GM12872 (cell line): ENCODE measurements around the gene EPDR1.

Experiments used
- TF ChIP-seq, protein P1 (sequence below): IDR thresholded peaks from 3 replicates; pipeline ENCODE4 v1.5.1; 2011; ENCODE audit warnings: low read depth, mild to moderate bottlenecking, low read length, moderate library complexity; ENCODE audit not compliant: insufficient read depth

EPDR1 gene

GRCh38 chr7:37947138-37947940, 26.9 kb downstream of the EPDR1 start:
- TF ChIP-seq, protein P1, sequence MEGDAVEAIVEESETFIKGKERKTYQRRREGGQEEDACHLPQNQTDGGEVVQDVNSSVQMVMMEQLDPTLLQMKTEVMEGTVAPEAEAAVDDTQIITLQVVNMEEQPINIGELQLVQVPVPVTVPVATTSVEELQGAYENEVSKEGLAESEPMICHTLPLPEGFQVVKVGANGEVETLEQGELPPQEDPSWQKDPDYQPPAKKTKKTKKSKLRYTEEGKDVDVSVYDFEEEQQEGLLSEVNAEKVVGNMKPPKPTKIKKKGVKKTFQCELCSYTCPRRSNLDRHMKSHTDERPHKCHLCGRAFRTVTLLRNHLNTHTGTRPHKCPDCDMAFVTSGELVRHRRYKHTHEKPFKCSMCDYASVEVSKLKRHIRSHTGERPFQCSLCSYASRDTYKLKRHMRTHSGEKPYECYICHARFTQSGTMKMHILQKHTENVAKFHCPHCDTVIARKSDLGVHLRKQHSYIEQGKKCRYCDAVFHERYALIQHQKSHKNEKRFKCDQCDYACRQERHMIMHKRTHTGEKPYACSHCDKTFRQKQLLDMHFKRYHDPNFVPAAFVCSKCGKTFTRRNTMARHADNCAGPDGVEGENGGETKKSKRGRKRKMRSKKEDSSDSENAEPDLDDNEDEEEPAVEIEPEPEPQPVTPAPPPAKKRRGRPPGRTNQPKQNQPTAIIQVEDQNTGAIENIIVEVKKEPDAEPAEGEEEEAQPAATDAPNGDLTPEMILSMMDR: no peak

DNA sequence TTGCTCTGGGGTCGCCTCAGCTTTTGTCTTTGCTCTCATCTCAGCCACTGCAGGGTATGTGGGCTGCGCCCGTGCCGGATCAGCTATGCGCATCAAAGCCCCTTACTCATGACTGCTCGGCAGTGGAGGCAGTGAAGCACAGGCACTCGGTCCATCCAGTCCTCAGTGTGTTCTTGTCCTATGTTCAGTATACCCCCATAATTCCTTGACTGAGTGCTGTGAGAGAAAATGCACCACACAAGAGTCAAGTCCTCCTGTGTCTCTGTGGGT, 27.4 kb downstream of the EPDR1 start:
- TF ChIP-seq, protein P1: no peak

- TF ChIP-seq, protein P1: no peak
Observed at GRCh38 chr7:37952240-37952639, 31.8 kb downstream of the EPDR1 start.

DNA sequence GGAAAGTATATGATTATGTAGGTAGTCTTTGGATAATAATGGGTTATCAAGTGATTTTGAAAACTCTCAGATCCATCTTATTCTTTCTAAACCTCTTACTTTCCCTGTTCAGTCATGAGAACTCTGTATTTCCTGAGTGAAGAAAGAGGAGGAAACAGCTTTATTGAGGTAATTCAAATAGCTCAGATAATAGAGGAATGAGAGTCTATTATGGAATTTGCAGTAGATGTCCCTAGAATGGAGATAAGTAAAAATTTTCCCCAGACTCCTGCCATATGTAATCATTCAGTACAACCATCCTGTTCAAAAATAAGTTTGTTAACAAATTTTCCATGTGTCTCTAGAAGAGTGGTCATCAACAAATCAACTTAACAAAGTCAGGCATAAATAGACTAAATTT, 36.4 kb downstream of the EPDR1 start:
- TF ChIP-seq, protein P1: no peak

DNA sequence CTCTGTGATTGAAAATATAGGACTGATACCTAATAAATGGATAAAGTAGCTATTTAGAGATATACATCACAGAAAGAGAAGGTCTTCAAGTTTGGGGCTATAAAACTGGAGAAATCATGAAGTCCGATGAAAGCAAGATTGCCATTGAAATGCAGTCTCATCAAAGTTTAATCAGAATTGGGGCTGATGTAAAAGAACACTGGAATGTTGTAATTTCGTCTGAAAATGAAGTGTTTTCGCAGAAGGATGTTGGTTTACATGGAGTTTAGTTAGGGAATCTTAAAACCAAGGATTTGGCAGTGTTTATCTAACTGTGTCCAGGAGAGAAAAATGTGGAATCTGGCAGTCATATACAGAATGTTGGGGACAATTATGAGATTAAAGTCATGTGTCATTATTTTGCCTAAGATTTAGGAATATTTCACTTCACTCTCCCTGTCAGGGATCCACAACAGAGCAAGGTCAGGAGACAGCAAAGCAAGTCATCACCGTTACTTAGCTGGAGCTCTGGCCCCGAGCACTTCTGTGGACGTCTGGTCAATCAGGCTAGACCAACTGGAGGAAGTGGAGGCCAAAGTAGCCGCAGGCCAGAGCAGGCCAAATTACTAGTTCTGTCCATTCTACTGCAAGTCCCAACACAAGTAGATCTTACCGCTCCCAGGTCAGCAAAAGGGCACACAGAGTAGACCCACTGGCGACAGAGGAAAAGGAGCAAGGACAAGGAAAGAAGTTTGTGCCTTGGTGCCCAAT, 37.0 kb downstream of the EPDR1 start:
- TF ChIP-seq, protein P1: no peak

GRCh38 chr7:37960483-37960882, 40.0 kb downstream of the EPDR1 start:
- TF ChIP-seq, protein P1: no peak

DNA sequence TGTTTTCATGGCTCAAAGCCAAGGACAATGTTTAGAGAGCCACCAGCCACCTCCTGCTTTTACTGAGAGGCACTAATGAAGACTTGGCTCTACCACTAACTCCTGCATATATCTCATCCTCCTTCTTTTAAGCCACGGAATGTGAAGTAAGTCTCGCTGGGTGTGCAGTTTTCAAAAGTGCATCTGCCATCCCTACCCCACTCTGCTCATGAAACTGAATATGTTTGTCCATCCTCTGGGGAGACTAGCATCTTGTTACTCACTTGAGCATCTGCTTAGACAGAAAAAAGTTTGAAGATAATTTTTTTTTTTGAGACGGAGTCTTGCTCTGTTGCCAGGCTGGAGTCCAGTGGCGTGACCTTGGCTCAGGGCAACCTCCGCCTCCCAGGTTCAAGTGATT, 40.8 kb downstream of the EPDR1 start:
- TF ChIP-seq, protein P1: no peak
